Subcutaneous adipose tissue (tissue), 4 donors: ENCODE results near the gene SFXN5. TPM values are rescaled to one million over a fixed set of nuclear protein-coding genes. Genes with fewer than 3 reads are reported as not detected.

Experiments used
- total RNA-seq, 4 donors: library from RNA; depleted of rRNA; stranded (reverse); fragments of >200 nt; gene quantifications; one replicate each; pipeline ENCODE4 v1.1.0, GENCODE V29; 2016
- TF ChIP-seq, protein P1 (sequence below): fragments of 450-650 bp; IDR thresholded peaks from one replicate; pipeline ENCODE4 v1.5.1; 2016; ENCODE audit warnings: low read depth, mild to moderate bottlenecking, control low read depth, antibody characterized with exemption, moderate library complexity

The SFXN5 gene
- total RNA-seq, 4 donors from 2014 or later: 5.1 to 8.9 (median 7.6) TPM

DNA sequence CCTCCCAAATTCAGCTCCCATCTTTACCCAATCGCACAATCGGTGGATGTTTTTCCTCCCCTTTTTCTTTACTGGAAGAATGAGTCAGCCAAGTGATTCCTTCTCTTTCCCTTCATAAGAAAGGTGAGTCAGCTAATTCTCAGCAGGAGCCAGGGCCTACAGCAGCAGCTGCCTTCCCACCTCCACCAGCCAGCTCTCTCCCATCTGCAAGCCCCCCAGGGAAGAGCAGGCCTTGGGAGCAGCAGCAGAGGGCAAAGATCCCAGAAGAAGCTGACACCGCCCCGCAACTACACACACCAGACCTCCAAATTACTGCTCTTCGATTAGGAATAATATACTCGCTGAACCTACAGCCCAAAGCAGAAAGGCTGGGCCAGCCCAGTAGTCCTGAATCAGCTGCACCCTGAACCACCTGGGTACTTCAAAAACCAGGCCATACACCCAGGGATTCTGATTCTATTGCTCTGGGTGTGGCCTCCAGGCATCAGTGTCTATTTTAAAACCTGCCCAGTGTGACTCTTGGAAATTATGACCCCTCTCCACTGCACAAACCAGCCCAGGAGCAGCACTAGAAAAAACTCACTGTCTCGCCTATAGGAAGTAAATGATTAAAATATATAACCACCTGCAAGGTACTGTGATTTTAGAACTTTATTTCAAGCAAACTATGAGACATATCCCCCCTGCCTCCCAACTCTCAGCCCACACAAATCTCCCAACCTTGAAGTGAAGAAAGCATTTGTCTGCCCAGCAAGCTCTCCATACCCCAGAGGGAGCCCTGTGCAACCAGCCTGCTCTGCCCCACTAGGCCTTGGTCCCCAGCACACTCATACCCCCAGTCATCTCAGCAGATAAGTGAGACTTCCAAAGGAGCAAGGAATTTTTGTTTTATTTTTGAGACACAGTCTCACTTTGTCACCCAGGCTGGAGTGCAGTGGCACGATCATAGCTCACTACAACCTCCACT is 7.3 kb downstream of the SFXN5 start:
- TF ChIP-seq, protein P1, sequence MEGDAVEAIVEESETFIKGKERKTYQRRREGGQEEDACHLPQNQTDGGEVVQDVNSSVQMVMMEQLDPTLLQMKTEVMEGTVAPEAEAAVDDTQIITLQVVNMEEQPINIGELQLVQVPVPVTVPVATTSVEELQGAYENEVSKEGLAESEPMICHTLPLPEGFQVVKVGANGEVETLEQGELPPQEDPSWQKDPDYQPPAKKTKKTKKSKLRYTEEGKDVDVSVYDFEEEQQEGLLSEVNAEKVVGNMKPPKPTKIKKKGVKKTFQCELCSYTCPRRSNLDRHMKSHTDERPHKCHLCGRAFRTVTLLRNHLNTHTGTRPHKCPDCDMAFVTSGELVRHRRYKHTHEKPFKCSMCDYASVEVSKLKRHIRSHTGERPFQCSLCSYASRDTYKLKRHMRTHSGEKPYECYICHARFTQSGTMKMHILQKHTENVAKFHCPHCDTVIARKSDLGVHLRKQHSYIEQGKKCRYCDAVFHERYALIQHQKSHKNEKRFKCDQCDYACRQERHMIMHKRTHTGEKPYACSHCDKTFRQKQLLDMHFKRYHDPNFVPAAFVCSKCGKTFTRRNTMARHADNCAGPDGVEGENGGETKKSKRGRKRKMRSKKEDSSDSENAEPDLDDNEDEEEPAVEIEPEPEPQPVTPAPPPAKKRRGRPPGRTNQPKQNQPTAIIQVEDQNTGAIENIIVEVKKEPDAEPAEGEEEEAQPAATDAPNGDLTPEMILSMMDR: no peak

DNA sequence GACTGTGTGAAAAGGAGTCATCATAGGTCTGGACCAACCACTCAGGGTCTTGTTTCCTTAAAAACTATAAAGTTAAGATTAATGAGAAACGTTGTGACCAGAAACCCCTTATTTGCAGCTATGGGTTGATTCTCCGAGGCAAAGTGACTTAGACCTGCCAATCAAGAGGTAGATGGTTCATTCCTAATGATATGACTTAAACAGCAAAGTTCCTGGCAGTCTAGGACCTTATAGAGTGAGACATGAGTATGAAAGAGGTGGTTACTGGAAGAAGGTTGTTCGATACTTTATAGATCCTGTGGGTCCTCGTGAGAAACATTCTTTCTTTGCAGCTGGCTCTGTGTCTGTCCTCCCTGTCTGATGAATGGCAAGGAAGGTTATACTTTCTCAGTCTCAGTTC is 8.0 kb downstream of the SFXN5 start:
- TF ChIP-seq, protein P1: no peak

DNA sequence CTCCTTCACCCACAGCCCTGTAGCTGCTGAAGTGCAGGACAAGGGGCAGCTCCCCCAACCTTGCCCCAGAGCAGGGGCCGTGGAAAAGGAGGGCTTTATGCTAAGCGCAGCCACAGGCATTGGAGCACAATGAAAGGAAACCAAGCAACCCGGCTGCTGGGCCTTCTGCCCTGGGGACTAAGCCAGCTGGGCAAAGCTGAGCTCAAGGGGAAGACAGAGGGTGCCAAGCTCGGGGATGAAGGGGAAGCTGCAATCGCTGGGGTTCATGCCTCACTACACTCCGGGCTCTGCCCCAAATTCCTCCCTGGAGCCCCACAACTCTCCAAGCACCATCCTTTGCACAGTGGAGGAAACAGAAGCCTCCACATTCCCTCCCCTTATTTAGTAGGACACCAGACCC is 12.4 kb downstream of the SFXN5 start:
- TF ChIP-seq, protein P1: no peak

DNA sequence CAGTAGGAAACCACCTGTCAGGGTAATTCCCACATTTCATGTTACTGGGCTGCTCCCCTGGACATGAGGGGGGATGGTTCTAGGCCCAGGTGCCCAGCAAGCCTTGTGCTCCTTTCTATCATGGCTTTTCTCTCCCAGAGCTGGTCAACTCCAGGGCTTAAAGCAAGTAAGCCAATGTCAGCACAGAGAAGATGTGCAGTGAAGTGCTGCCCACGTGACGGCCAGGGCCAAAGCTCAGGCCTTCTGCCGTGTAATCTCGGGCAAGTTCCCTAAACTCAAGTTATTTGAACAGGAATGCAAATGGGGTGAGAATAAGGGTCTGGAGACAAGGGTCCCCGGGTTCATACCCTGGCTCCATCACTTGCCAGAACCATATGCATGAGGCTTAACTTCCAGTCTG is 16.5 kb downstream of the SFXN5 start:
- TF ChIP-seq, protein P1: no peak

DNA sequence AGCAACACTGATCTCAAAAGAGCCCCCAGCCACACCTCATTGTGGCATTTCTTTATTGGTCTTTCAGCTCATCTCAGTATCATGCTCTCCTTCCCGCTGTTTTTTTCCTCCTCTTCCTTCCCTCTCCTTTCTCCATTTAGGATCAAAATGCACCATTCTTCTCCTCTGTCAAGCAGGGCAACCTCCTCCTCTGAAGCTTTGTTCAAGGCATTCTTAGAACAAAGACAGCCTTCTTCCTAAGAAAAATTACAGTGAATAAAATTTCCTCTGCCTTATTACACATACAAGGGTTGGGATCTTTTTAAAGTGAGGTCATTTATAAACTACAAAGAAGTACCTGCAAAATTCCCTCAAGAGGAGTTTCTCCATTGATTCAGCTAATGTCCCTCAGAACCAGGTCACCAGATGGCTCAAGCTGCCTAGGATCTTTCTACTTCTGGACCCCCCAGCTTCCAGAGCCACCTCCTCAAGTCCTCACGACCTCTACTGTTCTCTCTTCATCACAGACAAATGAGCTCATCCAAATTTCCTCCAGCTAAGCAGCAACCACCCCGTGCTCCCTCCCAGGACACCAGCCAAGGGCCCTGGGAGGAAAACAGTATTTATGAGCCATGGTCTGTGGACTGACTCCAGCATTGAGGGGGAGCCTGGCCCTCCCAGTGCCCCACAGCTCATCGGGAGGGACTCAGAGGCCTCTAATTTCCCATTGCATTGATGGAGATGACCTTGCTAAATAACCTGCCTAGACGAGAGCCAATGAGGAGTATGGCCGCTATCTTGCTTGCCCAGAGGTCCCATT is 18.0 kb downstream of the SFXN5 start:
- TF ChIP-seq, protein P1: no peak

DNA sequence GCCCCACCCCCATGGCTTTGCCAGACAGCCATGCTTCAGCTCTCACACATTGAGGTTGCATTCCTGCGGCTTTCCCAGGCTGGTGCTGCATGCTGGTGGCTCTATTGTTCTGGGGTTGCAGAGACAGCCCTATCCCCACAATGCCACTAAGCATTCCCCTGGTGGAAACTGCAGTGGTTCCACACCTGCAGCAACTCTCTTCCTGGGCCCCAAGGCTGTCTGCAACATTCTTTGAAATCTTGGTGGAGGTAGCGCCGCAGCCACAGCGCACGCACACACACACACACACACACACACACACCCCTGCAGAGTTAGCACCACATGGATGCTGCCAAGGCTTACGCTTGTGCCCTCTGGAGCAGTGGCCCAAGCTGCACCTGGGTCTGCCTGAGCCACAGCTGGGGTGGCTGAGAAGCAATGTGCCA is 21.4 kb downstream of the SFXN5 start:
- TF ChIP-seq, protein P1: no peak
